Caki2 (cell line): Measurements from ENCODE around the gene SOD1. TPM values are rescaled to one million over a fixed set of nuclear protein-coding genes. Genes with fewer than 3 reads are reported as not detected.
A peak's percentile ranks its signal among the peaks of the same experiment; 100 is the strongest.
"Not testable (repeated sequence)": the region's sequence is repeated elsewhere in the genome, so short reads cannot be mapped to it uniquely, and the experiment has no call there.

Experiments
- DNase-seq: peaks from one replicate; pipeline ENCODE4 v3.0.0-alpha.2; 2015; ENCODE audit warnings: low read depth
- in situ Hi-C: cut with HindIII; loops from 2 replicates; pipeline ENCODE4 v1.10.0; 2016; ENCODE audit warnings: low sequenced_read_pairs, low pct_unique_long_range_greater_than_20kb, mixed read lengths
- total RNA-seq: library from RNA; depleted of rRNA; stranded (reverse); fragments of >200 nt; shearing (Covaris generic); gene quantifications from 2 replicates; pipeline ENCODE4 v1.2.3, GENCODE V29; 2014; ENCODE audit warnings: low replicate concordance

Gene SOD1
- total RNA-seq, 1 experiment from 2014 or later, result 453 TPM

GRCh38 chr21:31651491-31651890 lies 8.0 kb upstream of the SOD1 start:
- in situ Hi-C loops, result not testable (repeated sequence)

DNA sequence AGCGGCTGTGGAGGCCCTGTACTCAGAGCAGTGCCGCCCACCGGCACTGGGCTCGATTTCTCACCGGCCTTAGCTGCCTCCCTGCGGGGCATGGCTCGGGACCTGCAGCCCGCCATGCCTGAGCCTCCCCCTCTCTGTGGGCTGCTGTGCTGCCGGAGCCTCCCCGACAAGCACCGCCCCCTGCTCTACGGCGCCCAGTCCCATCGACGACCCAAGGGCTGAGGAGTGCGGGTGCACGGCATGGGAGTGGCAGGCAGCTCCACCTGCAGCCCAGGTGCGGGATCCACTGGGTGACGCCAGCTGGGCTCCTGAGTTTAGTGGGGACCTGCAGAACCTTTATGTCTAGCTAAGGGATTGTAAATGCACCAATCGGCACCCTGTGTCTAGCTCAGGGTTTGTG lies 5.2 kb upstream of the SOD1 start:
- in situ Hi-C loops, result no loop called here
- no peak for DNase-seq

More at GRCh38 chr21:31651491-31651890, 8.0 kb upstream of the SOD1 start:
- DNase-seq, result not testable (repeated sequence)

DNA sequence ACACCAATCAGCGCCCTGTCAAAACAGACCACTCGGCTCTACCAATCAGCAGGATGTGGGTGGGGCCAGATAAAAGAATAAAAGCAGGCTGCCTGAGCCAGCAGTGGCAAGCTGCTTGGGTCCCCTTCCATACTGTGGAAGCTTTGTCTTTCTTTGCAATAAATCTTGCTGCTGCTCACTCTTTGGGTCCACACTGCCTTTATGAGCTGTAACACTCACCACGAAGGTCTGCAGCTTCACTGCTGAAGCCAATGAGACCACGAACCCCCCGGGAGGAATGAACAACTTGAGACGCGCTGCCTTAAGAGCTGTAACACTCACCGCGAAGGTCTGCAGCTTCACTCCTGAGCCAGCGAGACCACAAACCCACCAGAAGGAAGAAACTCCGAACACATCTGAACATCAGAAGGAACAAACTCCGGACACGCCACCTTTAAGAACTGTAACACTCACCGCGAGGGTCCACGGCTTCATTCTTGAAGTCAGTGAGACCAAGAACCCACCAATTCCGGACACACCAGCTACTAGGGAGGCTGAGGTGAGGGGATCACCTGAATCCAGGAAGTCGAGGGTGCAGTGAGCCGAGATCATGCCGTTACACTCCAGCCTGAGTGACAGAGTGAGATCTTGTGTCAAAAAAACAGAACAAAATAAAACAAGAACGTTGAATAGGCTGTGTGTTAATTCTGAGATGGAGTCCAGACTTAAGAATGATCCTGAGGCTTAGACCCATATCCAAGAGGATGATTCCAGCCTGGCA lies 4.5 kb upstream of the SOD1 start:
- in situ Hi-C loops, DNase-seq: not testable (repeated sequence)

DNA sequence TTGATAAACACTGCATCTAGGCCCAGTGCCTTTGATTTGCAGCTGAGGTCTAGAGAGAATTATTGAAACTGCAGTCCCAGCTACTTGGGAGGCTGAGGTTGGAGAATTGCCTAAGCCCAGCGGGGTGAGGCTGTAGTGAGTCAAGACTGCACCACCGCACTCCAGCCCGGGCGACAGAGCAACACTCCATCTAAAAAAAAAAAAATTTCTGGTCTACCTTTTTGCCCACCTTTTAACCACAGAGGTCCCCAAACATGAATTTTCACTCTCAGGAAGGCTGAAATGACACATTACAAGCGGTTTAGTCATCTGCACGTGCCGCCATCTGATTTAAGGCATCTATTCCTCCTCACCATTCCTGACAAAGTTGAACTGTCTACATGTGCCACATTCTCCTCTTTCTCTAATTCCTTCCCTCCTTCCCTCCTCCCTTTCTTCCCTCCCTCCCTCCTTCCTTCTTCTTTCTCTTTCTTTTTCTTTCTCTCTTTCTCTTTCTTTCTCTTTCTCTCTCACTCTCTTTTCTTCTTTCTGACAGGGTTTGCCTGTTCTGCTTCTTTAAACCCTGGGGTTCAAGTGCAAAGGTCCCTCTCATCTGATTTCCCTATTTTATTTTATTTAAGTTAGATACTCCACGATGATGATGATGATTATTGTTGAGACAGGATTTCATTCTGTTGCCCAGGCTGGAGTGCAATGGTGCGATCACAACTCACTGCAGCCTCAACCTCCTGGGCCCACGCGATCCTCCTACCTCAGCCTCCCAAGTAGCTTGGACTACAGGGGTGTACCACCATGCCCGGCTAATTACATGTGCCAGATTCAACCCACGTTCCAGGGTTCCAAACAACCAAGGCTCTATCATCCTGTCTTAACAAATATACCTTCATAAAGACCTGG lies 3.0 kb upstream of the SOD1 start:
- in situ Hi-C loops, result no loop called here
- peak; percentile 24 for DNase-seq

DNA sequence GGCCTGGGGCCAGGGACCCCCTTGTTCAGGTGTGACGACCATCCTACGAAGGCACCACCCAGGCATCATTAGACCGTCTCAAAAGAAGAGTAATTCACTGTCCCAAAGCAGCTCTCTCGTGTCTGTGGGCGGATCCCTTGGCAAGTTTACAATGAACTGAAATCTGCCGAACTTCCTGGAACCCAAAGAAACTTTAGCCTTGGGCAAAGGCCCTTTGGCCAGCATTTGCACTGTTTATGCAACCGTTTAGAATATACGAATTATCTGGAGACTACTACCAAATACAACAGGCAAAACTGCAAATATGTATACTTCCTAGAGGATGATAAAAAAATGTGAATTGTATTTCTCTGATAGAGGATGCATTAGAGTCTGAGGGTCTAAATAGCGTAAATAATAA lies 1.4 kb upstream of the SOD1 start:
- no peak for DNase-seq
- in situ Hi-C loops, result no loop called here

DNA sequence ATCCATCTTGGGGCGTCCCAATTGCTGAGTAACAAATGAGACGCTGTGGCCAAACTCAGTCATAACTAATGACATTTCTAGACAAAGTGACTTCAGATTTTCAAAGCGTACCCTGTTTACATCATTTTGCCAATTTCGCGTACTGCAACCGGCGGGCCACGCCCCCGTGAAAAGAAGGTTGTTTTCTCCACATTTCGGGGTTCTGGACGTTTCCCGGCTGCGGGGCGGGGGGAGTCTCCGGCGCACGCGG lies 282 bp upstream of the SOD1 start:
- DNase-seq, result no peak

DNA sequence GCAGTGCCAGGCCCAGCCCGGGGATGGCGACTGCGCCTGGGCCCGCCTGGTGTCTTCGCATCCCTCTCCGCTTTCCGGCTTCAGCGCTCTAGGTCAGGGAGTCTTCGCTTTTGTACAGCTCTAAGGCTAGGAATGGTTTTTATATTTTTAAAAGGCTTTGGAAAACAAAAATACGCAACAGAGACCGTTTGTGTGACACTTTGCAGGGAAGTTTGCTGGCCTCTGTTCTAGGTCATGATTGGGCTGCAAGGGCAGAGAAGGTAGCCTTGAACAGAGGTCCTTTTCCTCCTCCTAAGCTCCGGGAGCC lies 719 bp downstream of the SOD1 start:
- peak; percentile 25 for DNase-seq
- in situ Hi-C loops, result no loop called here

More for the DNA sequence above, 282 bp upstream of the SOD1 start:
- in situ Hi-C loops, result no loop called here

- no peak for DNase-seq
- in situ Hi-C loops, result no loop called here
These were observed 1.1 kb downstream of the SOD1 start for GRCh38 chr21:31660591-31660990.

GRCh38 chr21:31663584-31664249 lies 4.2 kb downstream of the SOD1 start:
- no peak for DNase-seq
- in situ Hi-C loops, result no loop called here

DNA sequence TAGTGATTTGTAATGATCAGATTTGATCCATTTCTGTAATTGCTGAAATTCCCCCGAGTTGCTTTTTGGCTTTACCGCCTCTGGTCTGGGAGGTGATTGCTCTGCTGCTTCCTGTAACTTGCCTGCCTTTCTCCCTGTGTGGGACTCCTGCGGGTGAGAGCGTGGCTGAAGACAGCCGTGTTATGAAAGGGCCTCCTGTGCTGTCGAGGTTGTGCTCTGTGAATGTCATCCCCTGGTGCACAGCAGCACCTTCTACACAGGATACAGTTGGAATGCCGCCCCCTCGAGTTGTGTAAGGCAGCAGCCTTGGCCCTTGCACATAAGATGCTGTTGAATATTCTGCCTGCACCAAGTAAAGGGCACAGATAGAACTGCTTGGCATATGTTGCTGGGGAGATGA lies 5.9 kb downstream of the SOD1 start:
- in situ Hi-C loops, result no loop called here
- no peak for DNase-seq

- DNase-seq, in situ Hi-C loops: not testable (repeated sequence)
These were observed 6.4 kb downstream of the SOD1 start for GRCh38 chr21:31665869-31666268.

GRCh38 chr21:31666445-31667010 lies 7.0 kb downstream of the SOD1 start:
- in situ Hi-C loops, result no loop called here

DNA sequence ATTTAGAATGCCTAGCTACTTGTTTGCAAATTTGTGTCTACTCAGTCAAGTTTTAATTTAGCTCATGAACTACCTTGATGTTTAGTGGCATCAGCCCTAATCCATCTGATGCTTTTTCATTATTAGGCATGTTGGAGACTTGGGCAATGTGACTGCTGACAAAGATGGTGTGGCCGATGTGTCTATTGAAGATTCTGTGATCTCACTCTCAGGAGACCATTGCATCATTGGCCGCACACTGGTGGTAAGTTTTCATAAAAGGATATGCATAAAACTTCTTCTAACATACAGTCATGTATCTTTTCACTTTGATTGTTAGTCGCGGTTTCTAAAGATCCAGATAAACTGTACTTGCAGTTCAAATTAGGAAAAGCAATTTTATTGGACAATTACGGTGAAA lies 7.6 kb downstream of the SOD1 start:
- in situ Hi-C loops, result no loop called here
- DNase-seq, result no peak

More at GRCh38 chr21:31666445-31667010, 7.0 kb downstream of the SOD1 start:
- DNase-seq, result no peak

- in situ Hi-C loops, result no loop called here
- DNase-seq, result no peak
These were observed 8.1 kb downstream of the SOD1 start for GRCh38 chr21:31667639-31668038.

GRCh38 chr21:31668651-31669491 lies 9.4 kb downstream of the SOD1 start:
- in situ Hi-C loops, result no loop called here
- no peak for DNase-seq

- no peak for DNase-seq
- in situ Hi-C loops, result no loop called here
These were observed 10.6 kb downstream of the SOD1 start for GRCh38 chr21:31670070-31670469.

DNA sequence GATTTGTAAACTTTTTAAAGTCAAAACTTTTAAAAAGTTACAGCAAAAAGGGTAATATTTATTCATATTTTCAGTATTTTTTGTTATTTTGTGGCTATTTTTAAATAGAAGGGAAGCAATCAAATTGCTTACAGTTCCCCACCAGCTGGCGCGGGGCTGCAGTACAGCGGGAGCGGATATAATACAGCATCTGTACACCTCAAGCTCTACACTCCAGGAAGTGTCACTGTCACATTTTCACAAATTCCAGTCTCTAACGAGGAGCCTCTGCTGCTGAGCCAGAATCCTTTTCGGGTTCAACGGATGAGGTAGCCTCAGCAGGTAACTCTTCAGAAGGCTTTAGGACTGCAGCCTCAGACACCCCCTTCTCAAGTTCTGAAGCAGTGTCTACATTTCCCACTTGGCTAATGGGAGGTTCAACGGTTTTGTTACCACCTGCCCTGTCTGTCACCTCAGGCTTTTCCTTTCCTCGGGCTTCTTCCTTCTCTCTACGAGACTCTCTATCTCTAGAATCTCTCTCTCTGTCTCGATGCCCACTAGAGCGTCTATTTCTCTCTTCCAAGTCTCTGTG lies 11.7 kb downstream of the SOD1 start:
- in situ Hi-C loops, result no loop called here
- DNase-seq, result no peak

DNA sequence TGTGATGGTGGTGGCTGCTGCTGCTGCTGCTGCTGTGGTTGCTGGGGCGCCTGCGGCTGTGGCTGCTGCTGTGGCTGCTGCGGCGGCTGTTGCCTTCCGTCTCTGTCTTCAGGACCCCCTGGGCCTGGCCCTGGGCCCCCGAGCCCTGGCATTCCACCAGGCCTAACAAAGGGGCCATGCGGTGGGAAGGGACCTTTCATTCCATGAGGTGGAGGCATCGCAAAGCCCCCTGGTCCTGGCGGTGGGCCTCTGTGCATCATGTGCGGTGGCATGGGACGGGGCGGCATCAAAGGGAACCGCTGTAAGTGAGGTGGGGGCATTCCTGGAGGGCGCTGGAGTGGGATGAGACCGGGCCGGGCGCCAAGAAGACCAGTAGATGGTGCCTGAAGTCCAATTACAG lies 12.4 kb downstream of the SOD1 start:
- in situ Hi-C loops, result no loop called here

More for the DNA sequence above, 12.4 kb downstream of the SOD1 start:
- DNase-seq, result no peak
